ENCODE measurements around the gene CNNM1.

The CNNM1 gene

GRCh38 chr10:99303899-99304861 is 25.0 kb upstream of the CNNM1 start:
- no peak for TF ChIP-seq L3MBTL2 (conservative IDR thresholded peaks at IDR 0.05)
- TF ChIP-seq ARNT (IDR thresholded peaks at IDR 0.05), result no peak
- TF ChIP-seq FOXK2 (IDR thresholded peaks at IDR 0.05), result no peak
- TF ChIP-seq CTBP1 (IDR thresholded peaks at IDR 0.05; ENCODE audit: borderline replicate concordance), result no peak
- TF ChIP-seq NFRKB (IDR thresholded peaks at IDR 0.05), result no peak
- no peak for TF ChIP-seq ELF4 (IDR thresholded peaks at IDR 0.05)
- TF ChIP-seq SUZ12 (IDR thresholded peaks at IDR 0.05), result no peak
- TF ChIP-seq BHLHE40 (IDR thresholded peaks at IDR 0.05; ENCODE audit: borderline replicate concordance), result no peak
- ChIA-PET POLR2A (interaction anchor here (0.6 to 0.7 kb wide), 2 partner anchors 25 to 27 kb away, joined by 3 to 4 read pairs; partner anchors contain the start of gene CNNM1), CTCF (interaction anchor here (0.8 kb wide), 1 partner anchor 85 kb away, joined by 3 read pairs; no protein-coding TSS in a partner anchor)
- DNase-seq (ENCODE audit: extremely low spot score), result no peak

- ChIA-PET POLR2A (interaction anchor here (0.7 kb wide), 1 partner anchor 24 kb away, joined by 4 read pairs; the partner anchor contains the start of gene CNNM1), CTCF (interaction anchor here (0.8 kb wide), 1 partner anchor 84 kb away, joined by 3 read pairs; no protein-coding TSS in a partner anchor)
- TF ChIP-seq FOXA1 (IDR thresholded peaks at IDR 0.05) (no peak), NFRKB (IDR thresholded peaks at IDR 0.05) (no peak), SP1 (IDR thresholded peaks at IDR 0.05) (no peak), TARDBP (IDR thresholded peaks at IDR 0.05) (no peak), FOXM1 (IDR thresholded peaks at IDR 0.05; ENCODE audit: borderline replicate concordance) (no peak), PKNOX1 (IDR thresholded peaks at IDR 0.05) (no peak), ZNF384 (IDR thresholded peaks at IDR 0.05) (no peak), LEF1 (IDR thresholded peaks at IDR 0.05; ENCODE audit: borderline replicate concordance) (no peak), L3MBTL2 (conservative IDR thresholded peaks at IDR 0.05) (no peak), FOXK2 (IDR thresholded peaks at IDR 0.05) (no peak), HDGF (IDR thresholded peaks at IDR 0.05; ENCODE audit: borderline replicate concordance) (no peak), CTBP1 (IDR thresholded peaks at IDR 0.05; ENCODE audit: borderline replicate concordance) (no peak), ELF4 (IDR thresholded peaks at IDR 0.05) (no peak), BHLHE40 (IDR thresholded peaks at IDR 0.05; ENCODE audit: borderline replicate concordance) (no peak), ARNT (IDR thresholded peaks at IDR 0.05) (no peak), SUZ12 (IDR thresholded peaks at IDR 0.05) (no peak)
- DNase-seq (ENCODE audit: extremely low spot score), result no peak
Measured at GRCh38 chr10:99304862-99305229, 24.3 kb upstream of the CNNM1 start.

- TF ChIP-seq PKNOX1 (IDR thresholded peaks at IDR 0.05) (no peak), HDGF (IDR thresholded peaks at IDR 0.05; ENCODE audit: borderline replicate concordance) (no peak), ELF4 (IDR thresholded peaks at IDR 0.05) (no peak), CTBP1 (IDR thresholded peaks at IDR 0.05; ENCODE audit: borderline replicate concordance) (no peak)
- CTCF ChIA-PET, result no interaction called here
- DNase-seq (ENCODE audit: extremely low spot score), result no peak
- POLR2A ChIA-PET, result no interaction called here
Measured at GRCh38 chr10:99312501-99312900, 16.7 kb upstream of the CNNM1 start.

GRCh38 chr10:99315853-99316252 is 13.3 kb upstream of the CNNM1 start:
- ChIA-PET POLR2A (no interaction called here), CTCF (no interaction called here)
- DNase-seq (ENCODE audit: extremely low spot score), result no peak
- TF ChIP-seq ZNF384 (IDR thresholded peaks at IDR 0.05) (no peak), FOXM1 (IDR thresholded peaks at IDR 0.05; ENCODE audit: borderline replicate concordance) (no peak), ELF4 (IDR thresholded peaks at IDR 0.05) (no peak), FOXK2 (IDR thresholded peaks at IDR 0.05) (no peak), NFRKB (IDR thresholded peaks at IDR 0.05) (no peak), SP1 (IDR thresholded peaks at IDR 0.05) (no peak), TARDBP (IDR thresholded peaks at IDR 0.05) (no peak), BHLHE40 (IDR thresholded peaks at IDR 0.05; ENCODE audit: borderline replicate concordance) (no peak), PKNOX1 (IDR thresholded peaks at IDR 0.05) (no peak), L3MBTL2 (conservative IDR thresholded peaks at IDR 0.05) (no peak), SUZ12 (IDR thresholded peaks at IDR 0.05) (no peak), HDGF (IDR thresholded peaks at IDR 0.05; ENCODE audit: borderline replicate concordance) (no peak), CTBP1 (IDR thresholded peaks at IDR 0.05; ENCODE audit: borderline replicate concordance) (no peak), LEF1 (IDR thresholded peaks at IDR 0.05; ENCODE audit: borderline replicate concordance) (no peak), ARNT (IDR thresholded peaks at IDR 0.05) (no peak), FOXA1 (IDR thresholded peaks at IDR 0.05) (no peak)

- ChIA-PET POLR2A (no interaction called here), CTCF (no interaction called here)
- TF ChIP-seq PKNOX1 (IDR thresholded peaks at IDR 0.05), result no peak
- DNase-seq (ENCODE audit: extremely low spot score), result no peak
Measured at GRCh38 chr10:99316374-99316773, 12.8 kb upstream of the CNNM1 start.

GRCh38 chr10:99318048-99318447 is 11.1 kb upstream of the CNNM1 start:
- ChIA-PET POLR2A (interaction anchor here (1.3 kb wide), 1 partner anchor 12 kb away, joined by 3 read pairs; the partner anchor contains the start of gene CNNM1), CTCF (no interaction called here)
- no peak for DNase-seq (ENCODE audit: extremely low spot score)
- TF ChIP-seq L3MBTL2 (conservative IDR thresholded peaks at IDR 0.05), result no peak
- TF ChIP-seq NFRKB (IDR thresholded peaks at IDR 0.05), result no peak
- TF ChIP-seq FOXA1 (IDR thresholded peaks at IDR 0.05), result no peak
- no peak for TF ChIP-seq CTBP1 (IDR thresholded peaks at IDR 0.05; ENCODE audit: borderline replicate concordance)
- TF ChIP-seq LEF1 (IDR thresholded peaks at IDR 0.05; ENCODE audit: borderline replicate concordance), result no peak
- no peak for TF ChIP-seq ZNF384 (IDR thresholded peaks at IDR 0.05)
- TF ChIP-seq ELF4 (IDR thresholded peaks at IDR 0.05), result no peak
- TF ChIP-seq SUZ12 (IDR thresholded peaks at IDR 0.05), result no peak
- TF ChIP-seq SP1 (IDR thresholded peaks at IDR 0.05), result no peak
- TF ChIP-seq HDGF (IDR thresholded peaks at IDR 0.05; ENCODE audit: borderline replicate concordance), result no peak
- TF ChIP-seq PKNOX1 (IDR thresholded peaks at IDR 0.05), result no peak
- no peak for TF ChIP-seq TARDBP (IDR thresholded peaks at IDR 0.05)
- TF ChIP-seq BHLHE40 (IDR thresholded peaks at IDR 0.05; ENCODE audit: borderline replicate concordance), result no peak

All from HEK293T (cell line).